ENCODE results near the gene LY86. TPM values are rescaled to one million over a fixed set of nuclear protein-coding genes. Genes with fewer than 3 reads are reported as not detected.

Gene LY86
- total and polyA plus RNA-seq, 3 donors from 2014 or later: 0.87 to 3.5 (median 1.6) TPM

- H3K9me3 ChIP-seq: no peaks in the 10 kb centered on the region
- H3K27ac ChIP-seq: no peak overlapping the region
- WGBS, 2 donors: 91 to 97% methylated on average over 1 of the region's 1 CpG
- TF ChIP-seq CTCF (IDR thresholded peaks at IDR 0.05) (no peak), POLR2A (IDR thresholded peaks at IDR 0.05) (no peak)
- H3K4me1 ChIP-seq: peaks cover 6% of the 10 kb centered on the region
- H3K36me3 ChIP-seq (ENCODE audit: low read depth, missing control alignments): no peaks in the 10 kb centered on the region
- intact Hi-C loops (cut with DNase I; ENCODE audit: low total_unique reads): no loop called here
- no peak for DNase-seq
- no peak overlapping the region for H3K4me3 ChIP-seq
- H3K27me3 ChIP-seq: no peaks in the 10 kb centered on the region
Measured at GRCh38 chr6:6622501-6622900, 34.0 kb downstream of the LY86 start.

- Histone ChIP-seq H3K4me3 (no peak overlapping the region), H3K36me3 (ENCODE audit: low read depth, missing control alignments) (no peaks in the 10 kb centered on the region), H3K27me3 (no peaks in the 10 kb centered on the region), H3K4me1 (peaks cover 6% of the 10 kb centered on the region), H3K9me3 (no peaks in the 10 kb centered on the region), H3K27ac (no peak overlapping the region)
- intact Hi-C loops (cut with DNase I; ENCODE audit: low total_unique reads): no loop called here
- DNase-seq: no peak
- TF ChIP-seq POLR2A (IDR thresholded peaks at IDR 0.05) (no peak), CTCF (IDR thresholded peaks at IDR 0.05) (no peak)
- WGBS, 2 donors: 9 to 18% methylated on average over 1 of the region's 1 CpG
Measured at GRCh38 chr6:6623553-6623952, 35.0 kb downstream of the LY86 start.

- no peaks in the 10 kb centered on the region for H3K9me3 ChIP-seq
- H3K27me3 ChIP-seq: no peaks in the 10 kb centered on the region
- H3K4me1 ChIP-seq: peaks cover 3% of the 10 kb centered on the region
- no peak overlapping the region for H3K4me3 ChIP-seq
- H3K36me3 ChIP-seq (ENCODE audit: low read depth, missing control alignments): no peaks in the 10 kb centered on the region
- 76 to 82% methylated on average over 6 of the region's 6 CpGs for WGBS, 2 donors
- intact Hi-C loops (cut with DNase I; ENCODE audit: low total_unique reads): no loop called here
- no peak overlapping the region for H3K27ac ChIP-seq
- TF ChIP-seq CTCF (IDR thresholded peaks at IDR 0.05) (no peak), POLR2A (IDR thresholded peaks at IDR 0.05) (no peak)
- no peak for DNase-seq
Measured at GRCh38 chr6:6624269-6624990, 35.9 kb downstream of the LY86 start.

- no peaks in the 10 kb centered on the region for H3K27me3 ChIP-seq
- H3K36me3 ChIP-seq (ENCODE audit: low read depth, missing control alignments): no peaks in the 10 kb centered on the region
- intact Hi-C loops (cut with DNase I; ENCODE audit: low total_unique reads): no loop called here
- H3K9me3 ChIP-seq: no peaks in the 10 kb centered on the region
- no peak overlapping the region for H3K4me3 ChIP-seq
- H3K27ac ChIP-seq: no peak overlapping the region
- no peak for TF ChIP-seq CTCF (IDR thresholded peaks at IDR 0.05)
- TF ChIP-seq POLR2A (IDR thresholded peaks at IDR 0.05): no peak
- no peak for DNase-seq
- 51 to 55% methylated on average over 6 of the region's 6 CpGs for WGBS, 2 donors
- no peaks in the 10 kb centered on the region for H3K4me1 ChIP-seq
Measured at GRCh38 chr6:6626187-6626586, 37.7 kb downstream of the LY86 start.

- no peak for DNase-seq
- Histone ChIP-seq H3K27me3 (no peaks in the 10 kb centered on the region), H3K36me3 (ENCODE audit: low read depth, missing control alignments) (no peaks in the 10 kb centered on the region), H3K9me3 (no peaks in the 10 kb centered on the region), H3K4me1 (no peaks in the 10 kb centered on the region), H3K27ac (no peak overlapping the region), H3K4me3 (no peak overlapping the region)
- intact Hi-C loops (cut with DNase I; ENCODE audit: low total_unique reads): no loop called here
- WGBS, 2 donors: 66 to 75% methylated on average over 2 of the region's 2 CpGs
- TF ChIP-seq POLR2A (IDR thresholded peaks at IDR 0.05): no peak
- no peak for TF ChIP-seq CTCF (IDR thresholded peaks at IDR 0.05)
Measured at GRCh38 chr6:6629402-6629801, 40.9 kb downstream of the LY86 start.

All from testis (tissue), 3 donors.